DLD1 (cell line): ENCODE results near the gene TICRR.
"Not testable (repeated sequence)": the region's sequence is repeated elsewhere in the genome, so short reads cannot be mapped to it uniquely, and the experiment has no call there.

Experiments used
- in situ Hi-C: cut with HindIII; loops from 2 replicates; pipeline ENCODE4 v1.10.0; 2017; ENCODE audit warnings: low sequenced_read_pairs

Gene TICRR

GRCh38 chr15:89575146-89575655 lies at the start of gene TICRR:
TSS of gene TICRR (plus strand) at chr15:89575469. CDS start at chr15:89575587, 118 bp downstream.
- in situ Hi-C loops: no loop called here

- in situ Hi-C loops: no loop called here
These were observed 49.1 kb upstream of the TICRR start for GRCh38 chr15:89526181-89526580.

GRCh38 chr15:89526601-89527441 lies 48.4 kb upstream of the TICRR start:
- in situ Hi-C loops: no loop called here

GRCh38 chr15:89528757-89529352 lies 46.4 kb upstream of the TICRR start:
- in situ Hi-C loops: no loop called here

- in situ Hi-C loops: no loop called here
These were observed 44.3 kb upstream of the TICRR start for GRCh38 chr15:89530976-89531375.

- in situ Hi-C loops: no loop called here
These were observed 43.3 kb upstream of the TICRR start for GRCh38 chr15:89531796-89532537.

- in situ Hi-C loops: no loop called here
These were observed 41.3 kb upstream of the TICRR start for GRCh38 chr15:89533861-89534544.

GRCh38 chr15:89539027-89539426 lies 36.2 kb upstream of the TICRR start:
- in situ Hi-C loops: no loop called here

- in situ Hi-C loops: no loop called here
These were observed 32.9 kb upstream of the TICRR start for GRCh38 chr15:89542369-89542768.

GRCh38 chr15:89543389-89543788 lies 31.9 kb upstream of the TICRR start:
- in situ Hi-C loops: no loop called here

GRCh38 chr15:89549138-89549537 lies 26.1 kb upstream of the TICRR start:
- in situ Hi-C loops: not testable (repeated sequence)

GRCh38 chr15:89550427-89550826 lies 24.8 kb upstream of the TICRR start:
- in situ Hi-C loops: no loop called here

GRCh38 chr15:89551550-89551949 lies 23.7 kb upstream of the TICRR start:
- in situ Hi-C loops: no loop called here

- in situ Hi-C loops: no loop called here
These were observed 21.6 kb upstream of the TICRR start for GRCh38 chr15:89553632-89554031.

- in situ Hi-C loops: no loop called here
These were observed 21.0 kb upstream of the TICRR start for GRCh38 chr15:89554247-89554646.

- in situ Hi-C loops: no loop called here
These were observed 19.5 kb upstream of the TICRR start for GRCh38 chr15:89555768-89556167.

GRCh38 chr15:89556413-89557262 lies 18.6 kb upstream of the TICRR start:
- in situ Hi-C loops: no loop called here

GRCh38 chr15:89559769-89560264 lies 15.5 kb upstream of the TICRR start:
- in situ Hi-C loops: no loop called here

GRCh38 chr15:89566181-89566580 lies 9.1 kb upstream of the TICRR start:
- in situ Hi-C loops: no loop called here
